ENCODE results near the gene ANKRD63. TPM values are rescaled to one million over a fixed set of nuclear protein-coding genes. Genes with fewer than 3 reads are reported as not detected.
A peak's percentile ranks its signal among the peaks of the same experiment; 100 is the strongest.

Gene ANKRD63
- total RNA-seq, 1 donor from 2014 or later = 0.25 TPM

DNA sequence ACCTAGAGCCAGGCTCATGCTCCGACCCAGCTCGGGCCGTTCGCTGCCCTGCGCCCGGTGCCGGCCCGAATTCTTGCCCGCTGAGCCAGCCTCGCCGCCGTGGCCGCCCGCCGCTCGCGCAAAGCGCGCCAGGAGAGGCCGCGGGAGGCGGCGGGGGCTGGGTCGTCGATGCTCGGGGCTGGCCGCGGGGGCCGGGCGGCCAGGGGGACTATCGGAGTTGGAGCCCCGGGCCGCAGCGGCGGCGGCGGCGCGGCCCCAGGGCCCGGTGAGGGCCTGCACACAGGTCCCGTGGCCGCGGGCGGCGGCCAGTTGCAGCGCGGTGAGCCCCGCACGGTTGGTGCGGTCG lies 1.1 kb downstream of the ANKRD63 start:
- H3K27ac Mint-ChIP-seq (ENCODE audit: unreplicated experiment) = no peak overlapping the region
- H3K4me1 Mint-ChIP-seq (ENCODE audit: low read depth) = peaks cover 10% of the 10 kb centered on the region
- H3K9me3 Mint-ChIP-seq (ENCODE audit: low read depth) = no peaks in the 10 kb centered on the region
- no peaks in the 10 kb centered on the region for H3K36me3 Mint-ChIP-seq (ENCODE audit: low read depth)
- peaks cover 17% of the 10 kb centered on the region for H3K27me3 Mint-ChIP-seq (ENCODE audit: low read depth)
- TF ChIP-seq, protein P1, sequence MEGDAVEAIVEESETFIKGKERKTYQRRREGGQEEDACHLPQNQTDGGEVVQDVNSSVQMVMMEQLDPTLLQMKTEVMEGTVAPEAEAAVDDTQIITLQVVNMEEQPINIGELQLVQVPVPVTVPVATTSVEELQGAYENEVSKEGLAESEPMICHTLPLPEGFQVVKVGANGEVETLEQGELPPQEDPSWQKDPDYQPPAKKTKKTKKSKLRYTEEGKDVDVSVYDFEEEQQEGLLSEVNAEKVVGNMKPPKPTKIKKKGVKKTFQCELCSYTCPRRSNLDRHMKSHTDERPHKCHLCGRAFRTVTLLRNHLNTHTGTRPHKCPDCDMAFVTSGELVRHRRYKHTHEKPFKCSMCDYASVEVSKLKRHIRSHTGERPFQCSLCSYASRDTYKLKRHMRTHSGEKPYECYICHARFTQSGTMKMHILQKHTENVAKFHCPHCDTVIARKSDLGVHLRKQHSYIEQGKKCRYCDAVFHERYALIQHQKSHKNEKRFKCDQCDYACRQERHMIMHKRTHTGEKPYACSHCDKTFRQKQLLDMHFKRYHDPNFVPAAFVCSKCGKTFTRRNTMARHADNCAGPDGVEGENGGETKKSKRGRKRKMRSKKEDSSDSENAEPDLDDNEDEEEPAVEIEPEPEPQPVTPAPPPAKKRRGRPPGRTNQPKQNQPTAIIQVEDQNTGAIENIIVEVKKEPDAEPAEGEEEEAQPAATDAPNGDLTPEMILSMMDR (IDR thresholded peaks at IDR 0.05) = no peak
- DNase-seq (ENCODE audit: low spot score) = no peak
- H3K4me3 Mint-ChIP-seq (ENCODE audit: unreplicated experiment) = no peak overlapping the region

DNA sequence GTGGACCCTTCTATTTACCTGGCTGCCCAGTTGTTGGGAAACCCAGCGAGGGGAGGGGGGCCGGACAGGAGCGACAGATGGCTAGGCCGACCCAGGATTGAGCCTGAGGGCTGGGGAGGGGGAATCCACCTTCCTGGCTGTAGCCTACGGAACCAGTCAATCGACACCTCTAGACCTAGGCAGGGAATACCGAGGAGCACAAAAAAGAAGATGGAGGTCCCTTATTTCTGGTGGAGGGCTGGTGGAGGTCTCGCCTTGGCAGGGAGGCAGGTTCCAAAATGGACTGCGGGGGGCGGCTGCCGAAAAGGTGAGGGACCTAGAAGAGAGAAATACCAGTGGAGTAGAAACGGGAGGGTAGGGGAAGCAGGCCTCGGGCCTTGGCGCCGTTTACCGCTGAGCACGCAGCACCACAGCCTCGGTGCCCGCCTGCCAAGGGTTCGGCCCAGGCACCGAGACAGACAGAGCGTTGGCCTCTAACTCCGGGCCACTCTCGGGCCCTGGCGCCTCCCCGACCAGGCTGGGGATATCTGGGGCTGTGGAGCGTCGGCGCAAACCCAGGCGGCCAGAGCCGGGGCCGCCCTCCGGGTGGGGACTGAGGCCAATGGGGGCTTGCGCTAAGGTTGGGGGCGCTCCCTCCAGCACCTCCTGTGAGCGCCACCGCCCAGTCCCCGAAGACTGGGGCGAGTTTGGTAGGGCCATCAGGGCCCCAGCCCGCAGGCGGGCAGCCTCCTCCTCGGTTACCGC lies 1.6 kb downstream of the ANKRD63 start:
- Mint-ChIP-seq H3K4me3 (ENCODE audit: unreplicated experiment) (no peak overlapping the region), H3K27me3 (ENCODE audit: low read depth) (peaks cover 17% of the 10 kb centered on the region), H3K27ac (ENCODE audit: unreplicated experiment) (no peak overlapping the region), H3K9me3 (ENCODE audit: low read depth) (no peaks in the 10 kb centered on the region), H3K36me3 (ENCODE audit: low read depth) (no peaks in the 10 kb centered on the region), H3K4me1 (ENCODE audit: low read depth) (peaks cover 10% of the 10 kb centered on the region)
- TF ChIP-seq, protein P1 (IDR thresholded peaks at IDR 0.05) = no peak
- DNase-seq (ENCODE audit: low spot score) = no peak

DNA sequence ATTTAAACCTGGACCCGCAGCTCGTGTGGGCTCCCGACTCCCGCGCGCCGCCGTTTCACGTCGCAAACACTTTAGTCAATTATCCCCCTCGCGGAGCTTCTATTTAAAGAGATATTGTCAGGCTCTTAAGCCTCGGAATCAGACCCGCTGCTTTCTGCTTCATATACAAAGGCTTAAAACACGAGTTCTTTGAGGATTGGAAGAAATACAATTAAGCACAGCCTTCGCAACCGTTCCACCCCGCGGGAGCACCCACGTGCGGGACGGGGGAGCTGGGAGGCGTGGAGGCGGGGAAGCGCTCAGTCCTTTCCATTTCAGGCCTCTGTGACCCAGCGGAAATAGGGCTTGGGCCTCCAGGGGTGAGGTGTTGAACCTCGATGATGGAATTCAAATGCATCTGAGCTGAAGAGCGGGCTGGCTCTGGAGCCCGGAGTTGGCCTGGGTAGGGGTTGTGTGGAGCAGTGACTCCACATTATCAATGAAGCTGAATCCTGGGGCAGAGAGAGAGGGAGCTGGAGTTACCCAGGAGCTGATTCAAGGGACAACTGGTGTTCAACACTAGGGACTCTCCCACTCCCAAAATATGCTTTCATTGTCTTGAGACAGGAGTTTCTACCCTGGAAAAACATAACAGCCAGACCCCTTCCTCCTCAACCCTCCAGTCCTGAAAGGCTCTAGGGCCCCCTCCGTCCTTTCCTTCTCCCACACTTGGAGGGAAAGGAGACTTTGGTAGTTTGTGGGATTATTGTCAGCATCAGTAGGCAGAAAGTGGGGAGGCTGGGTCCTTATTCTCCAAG lies 2.4 kb downstream of the ANKRD63 start:
- no peaks in the 10 kb centered on the region for H3K36me3 Mint-ChIP-seq (ENCODE audit: low read depth)
- no peaks in the 10 kb centered on the region for H3K9me3 Mint-ChIP-seq (ENCODE audit: low read depth)
- peaks cover 6% of the 10 kb centered on the region for H3K4me1 Mint-ChIP-seq (ENCODE audit: low read depth)
- no peak overlapping the region for H3K4me3 Mint-ChIP-seq (ENCODE audit: unreplicated experiment)
- DNase-seq (ENCODE audit: low spot score) = no peak
- TF ChIP-seq, protein P1 (IDR thresholded peaks at IDR 0.05) = no peak
- no peak overlapping the region for H3K27ac Mint-ChIP-seq (ENCODE audit: unreplicated experiment)
- peaks cover 17% of the 10 kb centered on the region for H3K27me3 Mint-ChIP-seq (ENCODE audit: low read depth)

DNA sequence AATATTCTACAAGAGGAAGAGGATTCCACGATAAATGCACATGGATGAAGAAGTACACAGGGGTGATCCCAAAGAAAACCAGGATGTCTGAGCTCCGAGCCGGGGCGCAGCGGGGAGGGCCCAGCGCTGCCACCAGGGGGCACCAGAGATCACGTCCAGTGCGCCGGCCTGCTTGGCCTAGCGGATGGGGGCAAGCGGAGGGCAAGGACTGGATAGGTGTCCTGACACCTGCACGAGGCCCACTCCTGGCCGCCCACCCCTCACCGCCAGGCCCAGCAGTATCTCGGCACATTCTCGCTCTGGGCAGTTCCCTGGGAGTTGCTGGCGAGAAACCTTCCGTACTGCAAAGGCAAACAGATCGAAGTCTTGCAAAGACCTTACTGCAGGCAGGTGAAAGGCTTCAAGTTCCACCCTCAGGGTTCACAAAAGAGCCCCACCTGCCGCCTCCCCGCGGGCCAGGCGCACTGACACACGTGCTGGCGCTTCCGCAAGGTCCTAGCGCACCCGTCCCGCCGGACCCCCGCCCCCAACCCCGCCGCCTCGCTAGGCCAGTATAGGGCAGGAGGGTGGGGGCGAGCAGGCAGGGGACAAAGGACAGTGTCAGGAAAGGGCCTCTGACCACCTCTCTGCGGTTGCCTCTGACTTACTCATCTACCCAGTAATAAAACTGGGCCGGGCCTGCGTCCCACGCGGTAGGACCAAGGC lies 3.3 kb downstream of the ANKRD63 start:
- Mint-ChIP-seq H3K27me3 (ENCODE audit: low read depth) (peaks cover 17% of the 10 kb centered on the region), H3K36me3 (ENCODE audit: low read depth) (no peaks in the 10 kb centered on the region)
- TF ChIP-seq, protein P1 (IDR thresholded peaks at IDR 0.05) = peak; percentile 97

DNA sequence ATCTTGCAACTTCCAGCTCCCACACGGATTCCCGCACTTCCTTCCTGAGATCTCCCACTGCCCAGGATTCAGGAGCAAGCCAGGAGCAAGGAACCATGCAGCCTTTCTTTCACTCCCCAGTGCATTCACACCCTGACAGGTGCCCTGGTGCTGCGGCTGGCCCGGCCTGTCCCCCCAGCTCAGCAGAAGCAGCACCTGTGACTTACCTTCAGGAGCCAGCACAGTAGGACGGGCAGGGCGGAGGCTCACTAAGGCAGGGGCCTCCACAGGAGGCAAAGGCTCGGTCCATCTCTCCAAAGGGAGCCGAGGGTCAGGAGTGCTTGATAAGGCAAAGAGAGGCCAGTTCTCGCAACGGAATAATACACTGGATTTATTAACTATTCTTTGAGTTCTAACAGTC lies 4.8 kb downstream of the ANKRD63 start:
- H3K27me3 Mint-ChIP-seq (ENCODE audit: low read depth) = peaks cover 17% of the 10 kb centered on the region
- no peak overlapping the region for H3K27ac Mint-ChIP-seq (ENCODE audit: unreplicated experiment)
- DNase-seq (ENCODE audit: low spot score) = no peak
- TF ChIP-seq, protein P1 (IDR thresholded peaks at IDR 0.05) = no peak
- no peak overlapping the region for H3K4me3 Mint-ChIP-seq (ENCODE audit: unreplicated experiment)
- no peaks in the 10 kb centered on the region for H3K36me3 Mint-ChIP-seq (ENCODE audit: low read depth)
- H3K4me1 Mint-ChIP-seq (ENCODE audit: low read depth) = no peaks in the 10 kb centered on the region
- H3K9me3 Mint-ChIP-seq (ENCODE audit: low read depth) = no peaks in the 10 kb centered on the region

More for the DNA sequence above, 3.3 kb downstream of the ANKRD63 start:
- no peaks in the 10 kb centered on the region for H3K9me3 Mint-ChIP-seq (ENCODE audit: low read depth)
- DNase-seq (ENCODE audit: low spot score) = no peak
- H3K4me3 Mint-ChIP-seq (ENCODE audit: unreplicated experiment) = no peak overlapping the region
- H3K4me1 Mint-ChIP-seq (ENCODE audit: low read depth) = no peaks in the 10 kb centered on the region
- H3K27ac Mint-ChIP-seq (ENCODE audit: unreplicated experiment) = no peak overlapping the region

Data from chondrocyte (in vitro differentiated cells).